ENCODE data around the gene SP9. TPM values are rescaled to one million over a fixed set of nuclear protein-coding genes. Genes with fewer than 3 reads are reported as not detected.

Gene SP9
- total RNA-seq, 4 donors from 2014 or later, result not detected

DNA sequence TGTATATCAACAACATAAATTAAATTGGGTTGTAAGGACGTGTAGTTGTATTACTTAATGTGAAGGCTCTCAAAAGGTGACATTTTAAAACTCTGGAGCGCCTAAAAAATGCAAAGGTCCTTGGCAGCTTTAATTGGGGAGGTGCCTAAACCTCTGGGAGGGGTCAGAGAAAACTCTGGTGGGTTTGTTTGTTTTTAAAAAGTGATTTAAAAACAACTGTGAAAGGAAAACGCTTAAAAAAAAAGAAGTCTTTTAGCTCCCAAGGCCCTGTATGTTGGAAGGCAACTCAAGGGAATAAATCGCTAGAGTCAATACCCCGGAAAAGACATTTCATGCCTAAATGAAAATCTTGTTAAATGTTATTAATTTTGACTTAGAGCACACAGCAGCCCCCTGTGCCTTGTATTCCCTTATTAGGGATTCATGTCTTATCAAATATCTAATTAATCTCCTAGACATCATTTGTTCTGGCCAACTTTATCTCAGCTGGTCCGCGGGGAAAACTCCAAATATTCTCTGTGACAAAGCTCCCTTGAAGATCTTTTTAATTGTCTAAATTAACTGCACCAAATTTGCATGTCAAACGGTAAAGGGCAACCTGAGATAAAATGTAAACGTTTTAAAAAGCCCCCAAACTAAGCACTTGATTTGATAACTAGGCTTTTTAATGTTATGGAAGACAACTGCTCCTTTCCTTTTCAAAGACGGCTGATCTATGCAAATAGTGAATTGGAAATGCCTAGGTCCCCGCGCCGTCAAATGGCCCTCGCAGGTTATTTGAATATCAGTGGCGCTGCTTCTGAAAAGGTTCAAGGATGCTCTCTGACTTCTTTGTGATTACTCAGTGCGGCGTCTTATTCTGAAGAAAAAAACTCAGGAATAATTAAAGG is 4.2 kb downstream of the SP9 start:
- peaks cover 0 to 4% (median 0%) of the 10 kb centered on the region in 3 donors for H3K9me3 ChIP-seq
- H3K36me3 ChIP-seq, result no peaks in the 10 kb centered on the region
- peaks cover 0 to 81% (median 38%) of the 10 kb centered on the region in 3 donors for H3K4me1 ChIP-seq
- H3K27ac ChIP-seq, result no peak overlapping the region
- no peak overlapping the region for H3K4me3 ChIP-seq
- TF ChIP-seq, protein P1, sequence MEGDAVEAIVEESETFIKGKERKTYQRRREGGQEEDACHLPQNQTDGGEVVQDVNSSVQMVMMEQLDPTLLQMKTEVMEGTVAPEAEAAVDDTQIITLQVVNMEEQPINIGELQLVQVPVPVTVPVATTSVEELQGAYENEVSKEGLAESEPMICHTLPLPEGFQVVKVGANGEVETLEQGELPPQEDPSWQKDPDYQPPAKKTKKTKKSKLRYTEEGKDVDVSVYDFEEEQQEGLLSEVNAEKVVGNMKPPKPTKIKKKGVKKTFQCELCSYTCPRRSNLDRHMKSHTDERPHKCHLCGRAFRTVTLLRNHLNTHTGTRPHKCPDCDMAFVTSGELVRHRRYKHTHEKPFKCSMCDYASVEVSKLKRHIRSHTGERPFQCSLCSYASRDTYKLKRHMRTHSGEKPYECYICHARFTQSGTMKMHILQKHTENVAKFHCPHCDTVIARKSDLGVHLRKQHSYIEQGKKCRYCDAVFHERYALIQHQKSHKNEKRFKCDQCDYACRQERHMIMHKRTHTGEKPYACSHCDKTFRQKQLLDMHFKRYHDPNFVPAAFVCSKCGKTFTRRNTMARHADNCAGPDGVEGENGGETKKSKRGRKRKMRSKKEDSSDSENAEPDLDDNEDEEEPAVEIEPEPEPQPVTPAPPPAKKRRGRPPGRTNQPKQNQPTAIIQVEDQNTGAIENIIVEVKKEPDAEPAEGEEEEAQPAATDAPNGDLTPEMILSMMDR (IDR thresholded peaks at IDR 0.05), result no peak
- TF ChIP-seq EP300 (IDR thresholded peaks at IDR 0.05) (no peak), POLR2A (IDR thresholded peaks at IDR 0.05) (no peak), POLR2AphosphoS5 (IDR thresholded peaks at IDR 0.05) (no peak)
- H3K27me3 ChIP-seq, result peaks cover 100% of the 10 kb centered on the region
- no peak for ATAC-seq
- 10 to 19% methylated on average over 17 of the region's 17 CpGs for WGBS, 2 donors (ENCODE audit: low coverage in 1 of 2)

DNA sequence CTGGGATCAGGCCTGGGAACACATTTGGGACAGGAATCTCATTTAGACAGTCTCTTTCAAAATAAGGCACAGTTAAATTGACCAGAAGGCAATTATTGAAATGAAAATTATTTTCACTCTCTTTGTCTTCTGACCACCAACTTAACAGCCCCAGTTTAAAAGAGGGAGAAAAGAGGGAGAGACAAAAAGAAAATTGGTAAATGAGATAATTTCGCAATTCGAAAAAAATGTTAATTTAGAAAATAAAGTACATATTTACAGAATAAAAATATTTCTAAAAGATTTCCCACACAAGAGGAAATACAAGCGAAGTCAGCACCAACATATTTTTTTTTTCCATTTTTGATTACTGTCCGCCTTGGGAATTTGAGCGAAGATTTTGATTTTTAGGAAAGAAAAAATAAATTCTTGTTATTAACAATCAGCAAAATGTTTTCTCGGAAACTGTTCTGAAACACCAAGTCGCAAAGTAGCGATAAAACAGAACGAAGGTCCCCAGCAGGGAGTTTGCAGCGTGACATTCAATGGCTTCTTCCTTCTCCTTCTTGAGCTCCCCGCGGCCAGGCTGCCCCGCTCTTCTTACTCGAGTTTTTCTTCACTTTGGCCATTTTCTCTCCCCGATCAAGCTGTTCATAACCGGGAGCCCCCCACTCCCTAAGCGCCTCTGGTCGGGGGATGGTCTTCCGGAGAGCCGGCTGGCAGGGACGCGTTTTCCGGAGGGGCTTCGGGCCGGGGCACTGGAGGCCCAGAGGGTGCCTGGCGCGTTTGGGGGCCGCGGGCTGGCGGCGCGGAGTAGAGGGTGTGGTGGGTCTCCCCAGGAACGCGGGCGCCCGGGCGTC is 5.0 kb downstream of the SP9 start:
- Histone ChIP-seq H3K9me3 (peaks cover 0 to 2% (median 0%) of the 10 kb centered on the region in 3 donors), H3K4me3 (peak overlapping the region in 1 of 2 donors; percentile 1), H3K27me3 (peaks cover 100% of the 10 kb centered on the region), H3K36me3 (no peaks in the 10 kb centered on the region), H3K4me1 (peaks cover 0 to 76% (median 38%) of the 10 kb centered on the region in 3 donors), H3K27ac (no peak overlapping the region)
- no peak for ATAC-seq
- whole genome bisulfite sequencing, 2 donors (ENCODE audit: low coverage in 1 of 2), result 18 to 23% methylated on average over 10 to 16 of the region's 37 CpGs
- TF ChIP-seq EP300 (IDR thresholded peaks at IDR 0.05), result no peak
- TF ChIP-seq, protein P1 (IDR thresholded peaks at IDR 0.05), result no peak
- TF ChIP-seq POLR2AphosphoS5 (IDR thresholded peaks at IDR 0.05), result peak; percentile 31

DNA sequence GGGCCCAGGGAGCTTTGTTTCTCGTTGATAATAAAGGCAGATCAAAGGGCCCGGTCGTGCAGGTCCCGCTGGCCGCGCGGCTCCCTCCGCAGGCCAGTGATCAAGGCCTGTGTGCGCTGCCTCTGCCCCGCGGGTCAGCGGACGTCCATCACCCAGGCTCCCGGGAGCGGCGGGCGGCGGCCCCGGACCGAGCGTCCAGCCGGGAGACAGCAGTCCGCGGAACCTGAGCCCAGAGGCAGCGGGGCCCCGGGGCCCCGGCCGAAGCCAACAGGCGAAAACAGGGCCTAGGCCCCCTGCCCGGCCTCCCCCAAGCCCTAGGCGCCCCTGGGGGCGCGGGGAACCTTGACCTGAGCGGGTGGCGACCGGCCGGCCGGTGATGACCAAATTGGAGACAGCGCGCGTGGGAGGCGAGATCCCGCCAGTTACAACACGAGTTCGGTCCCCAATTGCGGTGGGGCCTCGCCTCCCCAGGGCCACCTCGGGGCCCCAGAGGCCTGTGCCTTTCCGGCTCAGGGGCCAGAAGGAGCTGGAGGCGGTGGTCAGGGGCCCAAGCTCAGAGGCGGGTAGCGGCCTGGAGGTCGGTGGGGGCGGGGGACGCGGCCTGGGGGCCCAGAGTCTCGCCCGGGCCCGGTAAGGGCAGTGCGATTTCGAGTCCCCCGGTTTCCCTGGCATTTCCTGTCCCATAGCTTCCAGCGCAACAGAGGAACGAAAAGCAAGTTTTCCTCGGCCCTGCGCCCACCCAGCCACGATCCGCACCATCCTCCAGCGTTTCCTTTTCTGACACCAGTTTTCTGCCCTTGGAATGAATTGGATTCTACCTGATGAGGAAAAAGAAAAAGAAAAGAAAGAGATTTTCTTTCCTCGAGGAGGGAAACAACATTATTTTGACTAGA is 5.9 kb downstream of the SP9 start:
- TF ChIP-seq POLR2AphosphoS5 (IDR thresholded peaks at IDR 0.05), result peak; percentile 2
- TF ChIP-seq, protein P1 (IDR thresholded peaks at IDR 0.05), result no peak
- Histone ChIP-seq H3K4me1 (peaks cover 0 to 67% (median 36%) of the 10 kb centered on the region in 3 donors), H3K27me3 (peaks cover 96% of the 10 kb centered on the region), H3K9me3 (no peaks in the 10 kb centered on the region), H3K4me3 (peak overlapping the region in 1 of 2 donors; percentile 1), H3K27ac (no peak overlapping the region), H3K36me3 (no peaks in the 10 kb centered on the region)
- ATAC-seq, result no peak
- WGBS, 2 donors (ENCODE audit: low coverage in 1 of 2), result 13 to 15% methylated on average over 12 to 14 of the region's 70 CpGs

DNA sequence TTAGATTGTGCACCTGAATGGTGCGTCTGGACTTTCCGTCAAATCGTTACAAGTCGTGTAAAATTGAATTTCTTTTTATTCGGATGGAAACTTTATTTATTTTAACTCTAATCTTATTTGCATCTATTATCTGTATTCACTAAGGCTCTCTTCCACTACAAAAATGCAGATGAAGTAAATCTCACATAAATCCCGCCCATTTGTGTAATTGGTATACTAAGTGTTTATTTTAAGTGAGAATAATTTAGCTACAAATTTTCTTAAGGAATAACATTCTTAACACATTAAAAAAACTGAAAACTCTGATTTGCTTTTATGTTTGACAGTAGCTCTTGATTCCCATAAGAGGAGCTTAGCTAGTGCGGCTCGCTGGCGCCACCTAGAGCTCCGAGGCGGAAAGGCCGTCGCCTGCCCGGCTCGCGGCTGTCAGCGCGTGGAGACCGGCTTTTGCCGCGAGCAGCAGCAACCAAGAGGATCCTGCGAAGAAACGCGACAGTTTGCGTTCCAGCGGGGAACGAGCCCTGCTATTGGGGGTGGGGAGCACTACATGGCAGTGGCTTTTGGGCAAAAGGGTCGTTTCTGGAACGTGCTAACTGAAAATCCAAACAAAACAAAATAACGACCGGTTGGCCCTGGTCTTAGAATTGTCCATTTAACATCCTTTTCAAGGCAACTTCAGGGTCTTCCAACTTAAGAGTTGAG is 6.7 kb downstream of the SP9 start:
- H3K36me3 ChIP-seq, result no peaks in the 10 kb centered on the region
- peaks cover 0 to 59% (median 28%) of the 10 kb centered on the region in 3 donors for H3K4me1 ChIP-seq
- peaks cover 88% of the 10 kb centered on the region for H3K27me3 ChIP-seq
- no peak overlapping the region for H3K27ac ChIP-seq
- H3K4me3 ChIP-seq, result no peak overlapping the region
- TF ChIP-seq POLR2AphosphoS5 (IDR thresholded peaks at IDR 0.05), result peak; percentile 37
- no peak for TF ChIP-seq POLR2A (IDR thresholded peaks at IDR 0.05)
- TF ChIP-seq, protein P1 (IDR thresholded peaks at IDR 0.05), result peak in 3 of 4 experiments; percentile 85 to 97 (median 86)
- ATAC-seq, result peak; percentile 72
- no peaks in the 10 kb centered on the region for H3K9me3 ChIP-seq
- 2% methylated on average over 6 to 16 of the region's 31 CpGs for WGBS, 2 donors (ENCODE audit: low coverage in 1 of 2)

Data from gastroesophageal sphincter (tissue), 4 donors.